ENCODE data around the gene USP48. TPM values are rescaled to one million over a fixed set of nuclear protein-coding genes. Genes with fewer than 3 reads are reported as not detected.

USP48 gene
- polyA plus RNA-seq, 1 donor: 94.3 TPM

GRCh38 chr1:21749109-21749508 lies 33.8 kb downstream of the USP48 start:
- no peak for DNase-seq

DNA sequence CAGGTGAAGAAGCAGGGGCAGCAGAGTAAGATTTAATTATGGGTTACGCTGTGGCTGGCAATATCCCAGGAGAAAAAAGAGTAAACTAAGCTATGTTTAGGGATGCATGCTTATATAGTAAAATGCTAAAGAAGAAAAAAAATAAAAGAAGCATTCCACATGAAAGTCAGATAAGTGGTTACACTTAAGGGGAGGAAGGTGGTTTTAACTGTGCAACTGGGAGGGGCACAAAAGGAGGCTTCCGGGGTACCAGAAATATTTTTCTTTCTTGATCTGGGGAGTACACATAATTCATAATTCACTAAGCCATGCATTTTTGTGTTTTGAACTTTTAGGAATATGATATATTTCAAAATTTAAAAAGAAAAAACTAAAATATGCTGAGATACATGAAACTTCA lies 39.5 kb downstream of the USP48 start:
- DNase-seq: no peak

DNA sequence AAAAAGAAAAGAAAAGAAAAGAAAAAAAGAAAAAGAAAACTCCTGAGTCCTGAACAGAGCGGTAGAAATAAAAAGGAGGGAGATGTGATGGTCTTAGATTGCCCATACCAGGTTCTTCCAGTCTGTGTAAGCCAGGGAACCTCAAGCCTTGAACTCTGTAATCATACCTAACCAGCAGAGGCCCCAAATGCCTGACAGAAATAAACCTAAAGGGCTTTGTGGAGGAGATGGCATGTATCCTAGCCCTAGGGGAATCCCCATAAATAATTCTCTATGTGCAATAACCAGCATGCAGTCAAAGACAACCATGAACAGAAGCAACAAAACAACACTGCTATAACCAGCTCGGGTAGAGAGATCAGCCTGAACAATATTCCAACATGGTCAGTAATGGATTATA lies 40.4 kb downstream of the USP48 start:
- DNase-seq: no peak

DNA sequence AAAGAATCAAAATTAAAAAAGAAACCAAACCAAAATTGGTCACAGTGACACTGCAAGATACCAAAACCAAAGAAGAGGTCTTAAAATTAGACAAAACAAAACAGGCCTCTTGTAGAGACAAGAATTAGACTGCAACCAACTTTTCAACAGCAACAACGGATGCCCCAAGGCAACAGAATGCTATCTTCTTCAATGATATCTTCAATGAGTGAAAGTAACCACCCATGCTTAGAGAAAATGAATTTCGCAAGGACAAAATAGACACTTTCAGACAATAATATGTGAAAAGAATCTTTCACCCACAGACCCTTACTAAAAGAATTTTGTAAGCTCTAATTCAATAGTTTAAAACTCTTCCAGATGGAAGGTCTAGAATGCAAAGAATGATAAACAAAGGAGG lies 41.7 kb downstream of the USP48 start:
- no peak for DNase-seq

- DNase-seq: no peak
These were observed 46.1 kb downstream of the USP48 start for GRCh38 chr1:21736876-21737275.

DNA sequence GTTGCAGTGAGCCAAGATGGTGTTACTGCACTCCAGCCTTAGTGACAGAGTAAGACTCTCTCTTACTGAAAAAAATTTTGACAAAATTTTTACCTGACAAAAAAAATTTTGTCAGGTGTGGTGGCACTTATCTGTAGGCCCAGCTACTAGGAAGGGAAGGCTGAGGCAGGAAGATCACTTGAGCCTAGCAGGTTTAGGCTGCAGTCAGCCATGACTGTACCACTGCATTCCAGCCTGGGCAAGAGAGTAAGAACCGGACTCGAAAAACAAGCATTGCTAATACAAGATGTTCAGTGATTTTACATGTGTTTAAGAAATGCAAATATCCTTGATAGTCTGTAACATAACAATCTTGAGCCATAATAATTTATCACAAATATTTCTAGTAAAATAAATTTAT lies 46.9 kb downstream of the USP48 start:
- no peak for DNase-seq

DNA sequence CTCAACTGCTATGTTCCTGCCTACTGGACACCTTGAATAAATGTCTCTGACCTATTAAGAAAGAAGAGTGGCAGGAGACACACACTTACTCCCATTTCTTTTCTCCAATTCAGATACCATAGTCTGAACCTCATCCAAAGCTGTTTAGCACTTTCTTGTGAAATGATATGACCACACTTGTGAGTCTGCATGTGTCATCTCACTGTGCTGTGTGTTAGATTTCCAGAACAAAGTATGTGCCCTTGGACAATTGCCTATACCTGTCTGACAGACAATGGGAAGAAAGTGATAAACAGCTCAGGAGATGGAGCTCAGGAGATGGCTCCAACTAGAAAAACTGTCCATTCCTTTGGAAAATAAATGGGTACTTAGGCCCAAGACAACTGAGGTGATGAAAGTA lies 48.4 kb downstream of the USP48 start:
- no peak for DNase-seq

GRCh38 chr1:21732664-21733063 lies 50.3 kb downstream of the USP48 start:
- DNase-seq: no peak

GRCh38 chr1:21725748-21726392 lies 57.1 kb downstream of the USP48 start:
- no peak for DNase-seq

GRCh38 chr1:21724570-21724969 lies 58.4 kb downstream of the USP48 start:
- no peak for DNase-seq

GRCh38 chr1:21724098-21724497 lies 58.9 kb downstream of the USP48 start:
- DNase-seq: no peak

- no peak for DNase-seq
These were observed 61.5 kb downstream of the USP48 start for GRCh38 chr1:21721295-21721985.

- DNase-seq: no peak
These were observed 66.8 kb downstream of the USP48 start for GRCh38 chr1:21716169-21716568.

DNA sequence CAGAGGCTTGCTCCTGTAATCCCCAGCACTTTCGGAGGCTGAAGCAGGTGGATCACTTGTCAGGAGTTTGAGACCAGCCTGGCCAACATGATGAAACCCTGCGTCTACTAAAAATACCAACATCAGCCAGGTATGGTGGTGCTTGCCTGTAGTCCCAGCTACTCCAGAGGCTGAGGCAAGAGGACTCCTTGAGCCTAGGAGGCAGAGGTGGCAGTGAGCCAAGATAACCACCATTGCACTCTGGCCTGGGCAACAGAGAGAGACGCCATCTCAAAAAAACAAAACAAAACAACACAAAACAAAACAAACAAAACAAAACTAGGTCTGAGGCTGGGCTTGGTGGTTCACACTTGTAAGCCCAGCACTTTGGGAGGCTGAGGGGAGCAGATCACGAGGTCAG lies 75.1 kb downstream of the USP48 start:
- no peak for DNase-seq

- no peak for DNase-seq
These were observed 75.7 kb downstream of the USP48 start for GRCh38 chr1:21707086-21707840.

GRCh38 chr1:21706151-21706835 lies 76.7 kb downstream of the USP48 start:
- DNase-seq: no peak

DNA sequence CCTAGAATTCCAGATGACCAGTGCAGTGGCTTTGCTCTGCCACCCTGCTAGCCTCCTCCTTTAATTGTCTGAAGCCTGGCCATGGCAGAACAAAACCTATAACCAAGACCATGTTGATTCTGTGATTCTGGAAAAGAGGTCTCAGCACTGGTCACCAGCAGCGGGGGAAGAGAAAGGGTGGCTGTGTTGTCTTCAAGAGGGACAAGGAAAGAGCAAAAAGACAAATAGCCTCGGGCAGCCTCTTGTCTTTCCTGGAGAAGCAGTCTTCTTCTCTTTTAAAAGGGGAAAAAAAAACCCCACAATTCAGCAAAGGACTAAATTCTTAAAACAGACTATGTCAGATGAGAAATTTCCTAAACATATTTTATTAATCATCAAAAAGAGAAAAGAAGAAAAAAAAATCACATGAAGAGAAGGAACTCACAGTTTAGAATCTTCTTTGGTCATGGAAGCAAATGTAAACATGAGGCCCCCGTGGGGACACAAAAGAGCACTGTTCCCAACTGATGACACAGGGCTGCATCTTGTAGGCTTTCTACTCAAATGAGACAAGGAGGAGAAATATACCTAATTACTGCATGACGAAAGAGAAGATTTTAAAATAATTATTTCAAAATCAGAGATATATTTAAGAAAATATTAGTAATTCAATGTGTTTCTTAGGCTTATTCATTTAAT lies 77.5 kb downstream of the USP48 start:
- no peak for DNase-seq

DNA sequence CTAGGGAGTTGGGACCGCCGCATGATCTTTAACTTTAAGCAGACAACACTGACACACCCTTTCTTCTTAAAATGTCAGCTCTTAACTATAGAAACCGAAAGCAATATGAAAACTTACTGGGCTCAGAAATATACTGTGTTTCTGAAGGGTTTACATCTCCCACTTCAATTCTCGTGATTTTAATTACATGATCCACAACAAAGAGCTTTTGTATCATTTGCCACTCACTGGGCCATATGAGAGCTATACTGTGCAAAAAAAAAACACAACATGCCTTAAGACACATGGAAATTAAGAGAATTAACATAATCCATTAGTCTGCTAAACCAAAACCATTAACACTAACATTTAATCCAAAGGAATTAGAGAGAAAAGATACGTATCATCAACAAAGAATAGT lies 78.8 kb downstream of the USP48 start:
- no peak for DNase-seq

GRCh38 chr1:21703318-21703963 lies 79.5 kb downstream of the USP48 start:
- DNase-seq: peak; percentile 22

- DNase-seq: no peak
These were observed 80.2 kb downstream of the USP48 start for GRCh38 chr1:21702780-21703179.

- DNase-seq: no peak
These were observed 81.5 kb downstream of the USP48 start for GRCh38 chr1:21701401-21701800.

- no peak for DNase-seq
These were observed 82.9 kb downstream of the USP48 start for GRCh38 chr1:21700094-21700493.

All from left kidney (tissue), 2 donors.